CD4-positive, alpha-beta T cell treated with Interleukin-4 for 4 hours (primary cell): ENCODE measurements around the gene SH2D3A.
"Not testable (repeated sequence)": the region's sequence is repeated elsewhere in the genome, so short reads cannot be mapped to it uniquely, and the experiment has no call there.

Experiments
- DNase-seq: peaks from one replicate; pipeline ENCODE4 v3.0.0-alpha.2; 2020

The SH2D3A gene

GRCh38 chr19:6767357-6768235 is at the start of gene SH2D3A:
Gene SH2D3A, minus strand, starts transcription at chr19:6767435. Its CDS starts 3,687 bp downstream, at chr19:6763748.
- peak; percentile 95 for DNase-seq

- no peak for DNase-seq
Measured at GRCh38 chr19:6813659-6814058, 46.4 kb upstream of the SH2D3A start.

DNA sequence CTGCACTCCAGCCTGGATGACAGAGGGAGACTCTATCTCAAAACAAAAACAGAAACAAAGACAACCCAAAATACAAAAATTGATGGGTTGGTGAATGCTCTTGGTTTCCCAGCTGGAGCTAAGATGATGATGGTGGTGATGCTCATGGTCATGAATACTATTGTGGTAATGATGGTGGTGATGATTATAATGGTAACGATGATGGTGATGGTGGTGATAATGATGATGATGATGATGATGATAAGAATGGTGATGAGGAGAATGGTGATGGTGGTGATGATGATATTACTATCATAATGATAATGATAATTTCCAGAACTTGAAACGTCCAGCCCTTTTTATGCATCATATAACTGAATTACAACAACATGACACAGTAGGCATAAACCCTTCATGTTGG is 45.4 kb upstream of the SH2D3A start:
- no peak for DNase-seq

GRCh38 chr19:6811906-6812305 is 44.7 kb upstream of the SH2D3A start:
- DNase-seq, result peak; percentile 23

DNA sequence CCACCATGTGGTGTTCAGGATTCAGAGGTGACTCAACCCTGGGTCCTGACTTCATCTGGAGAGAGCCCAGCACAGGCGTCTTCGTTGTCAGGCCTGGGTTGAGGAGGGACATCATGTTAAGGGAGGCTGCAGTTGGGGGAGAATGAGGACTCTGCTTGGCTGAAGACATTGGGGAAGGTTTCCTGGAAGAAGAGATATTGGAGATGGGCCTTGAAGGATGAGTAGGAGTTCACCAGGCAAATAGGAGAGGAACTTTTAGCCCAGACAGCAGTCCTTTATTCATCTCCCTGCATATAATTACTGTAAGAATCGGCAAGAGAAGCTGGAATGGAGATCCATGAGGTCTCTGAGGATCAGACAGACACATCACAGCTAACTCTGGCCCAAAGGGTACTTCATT is 44.1 kb upstream of the SH2D3A start:
- no peak for DNase-seq

DNA sequence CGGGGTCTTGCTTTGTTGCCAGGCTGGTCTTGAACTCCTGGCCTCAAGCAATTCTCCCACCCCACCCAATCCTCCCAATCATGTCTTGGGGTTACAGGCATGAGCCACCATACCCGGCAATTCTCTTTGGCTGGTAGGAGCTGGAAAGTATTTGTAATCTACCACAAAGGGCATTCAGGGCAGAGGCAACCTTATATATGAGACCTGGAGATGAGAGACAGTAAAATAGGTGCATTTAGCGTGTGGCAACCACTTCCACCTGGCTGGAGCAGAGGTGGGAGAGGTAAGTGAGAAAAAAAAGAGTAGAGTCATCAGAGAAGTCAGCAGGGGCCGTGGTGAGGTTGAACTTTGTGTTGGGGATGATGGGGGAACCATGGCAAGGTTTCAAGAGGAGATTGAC is 42.0 kb upstream of the SH2D3A start:
- DNase-seq, result no peak

GRCh38 chr19:6808494-6808893 is 41.3 kb upstream of the SH2D3A start:
- DNase-seq, result no peak

- DNase-seq, result no peak
Measured at GRCh38 chr19:6807291-6807690, 40.1 kb upstream of the SH2D3A start.

GRCh38 chr19:6806488-6806887 is 39.3 kb upstream of the SH2D3A start:
- DNase-seq, result no peak

GRCh38 chr19:6803036-6803404 is 35.8 kb upstream of the SH2D3A start:
- DNase-seq, result no peak

DNA sequence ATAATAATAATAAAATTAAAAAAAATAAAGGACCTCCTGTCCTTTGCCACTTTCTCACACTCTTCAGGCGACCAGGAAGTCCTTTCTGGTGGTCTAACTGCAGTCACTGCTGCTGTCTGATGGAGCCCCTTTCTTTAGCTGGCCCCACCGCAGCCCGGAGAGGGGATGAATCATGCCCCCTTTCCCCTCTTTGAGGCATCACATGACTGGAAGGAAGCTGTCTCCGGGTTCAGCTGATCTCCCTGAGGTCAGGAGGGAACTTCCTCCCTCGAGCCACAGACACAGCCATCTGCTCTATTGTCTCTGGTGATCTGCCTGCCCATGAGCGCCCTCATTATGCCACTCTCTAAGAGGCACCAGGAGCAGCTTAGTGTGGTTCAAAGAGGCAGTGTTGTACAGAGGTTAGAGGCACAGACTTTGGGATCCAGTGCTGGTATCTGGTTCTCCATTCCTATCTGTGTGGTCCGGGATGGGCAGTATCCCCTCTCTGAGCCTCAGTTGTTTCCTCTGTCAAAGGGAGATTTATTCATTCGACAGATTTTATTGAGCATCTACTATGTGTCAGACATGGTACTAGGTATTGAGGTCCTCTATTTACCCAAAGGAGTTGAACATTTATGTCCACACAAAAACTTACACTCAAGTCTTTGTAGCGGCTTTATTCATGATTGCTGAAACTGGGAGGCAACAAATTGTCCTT is 35.3 kb upstream of the SH2D3A start:
- peak; percentile 89 for DNase-seq

GRCh38 chr19:6801485-6802086 is 34.4 kb upstream of the SH2D3A start:
- peak; percentile 84 for DNase-seq

DNA sequence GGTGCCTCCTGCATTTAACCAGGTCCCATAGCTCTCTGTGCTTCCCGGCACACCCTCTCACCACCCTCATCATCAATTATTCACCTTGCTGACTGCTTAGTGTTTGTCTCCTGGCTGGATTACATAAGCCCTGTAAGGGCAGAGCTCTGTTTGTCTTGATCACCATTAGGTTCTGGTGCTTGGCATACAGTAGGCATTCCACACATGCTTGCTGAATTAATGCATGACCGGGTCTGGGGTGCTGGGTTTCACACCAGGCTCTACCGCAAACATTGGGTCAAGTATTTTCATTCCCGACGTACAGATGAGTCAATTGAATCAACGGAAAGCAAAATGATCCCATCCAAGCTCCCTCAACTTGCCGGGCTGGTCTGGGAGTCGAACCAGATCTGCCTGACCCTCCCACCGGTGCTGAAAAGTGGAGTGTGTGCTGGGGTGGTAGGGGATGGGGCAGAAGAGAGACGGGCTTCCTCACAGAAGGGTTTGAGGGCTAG is 33.8 kb upstream of the SH2D3A start:
- DNase-seq, result no peak

GRCh38 chr19:6800160-6800790 is 33.0 kb upstream of the SH2D3A start:
- not testable (repeated sequence) for DNase-seq

DNA sequence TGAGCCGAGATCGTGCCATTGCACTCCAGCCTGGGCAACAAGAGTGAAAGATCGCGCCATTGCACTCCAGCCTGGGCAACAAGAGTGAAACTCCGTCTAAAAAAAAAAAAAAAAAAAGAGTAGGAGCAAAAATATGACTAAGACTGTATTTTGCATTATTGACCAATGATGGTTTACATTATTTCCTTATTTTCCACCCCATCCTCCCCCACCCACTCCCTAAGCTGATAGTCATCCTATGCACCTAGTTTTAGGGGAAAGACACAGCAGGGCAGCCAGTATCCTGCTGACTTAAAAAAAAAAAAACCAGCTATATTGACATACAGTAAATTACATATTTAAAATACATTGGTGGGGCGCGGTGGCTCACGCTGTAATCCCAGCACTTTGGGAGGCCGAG is 30.4 kb upstream of the SH2D3A start:
- no peak for DNase-seq

- no peak for DNase-seq
Measured at GRCh38 chr19:6796278-6796677, 29.0 kb upstream of the SH2D3A start.

GRCh38 chr19:6794686-6795431 is 27.6 kb upstream of the SH2D3A start:
- no peak for DNase-seq

DNA sequence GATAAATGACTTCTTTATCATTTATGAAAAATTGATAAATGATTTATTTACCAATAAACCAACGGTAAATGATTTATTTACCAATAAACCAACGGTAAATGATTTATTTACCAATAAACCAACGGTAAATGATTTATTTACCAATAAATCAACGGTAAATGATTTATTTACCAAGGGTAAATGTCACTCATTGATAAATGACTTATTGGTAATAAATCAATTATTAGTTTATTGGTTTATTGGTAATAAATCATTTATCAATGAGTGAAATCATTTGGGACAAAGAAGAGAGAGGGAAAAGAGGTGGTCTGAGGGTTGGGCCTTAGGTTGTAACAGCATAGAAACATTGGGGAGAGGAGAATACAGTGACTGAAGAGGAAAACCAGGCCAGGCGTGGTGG is 26.7 kb upstream of the SH2D3A start:
- no peak for DNase-seq

DNA sequence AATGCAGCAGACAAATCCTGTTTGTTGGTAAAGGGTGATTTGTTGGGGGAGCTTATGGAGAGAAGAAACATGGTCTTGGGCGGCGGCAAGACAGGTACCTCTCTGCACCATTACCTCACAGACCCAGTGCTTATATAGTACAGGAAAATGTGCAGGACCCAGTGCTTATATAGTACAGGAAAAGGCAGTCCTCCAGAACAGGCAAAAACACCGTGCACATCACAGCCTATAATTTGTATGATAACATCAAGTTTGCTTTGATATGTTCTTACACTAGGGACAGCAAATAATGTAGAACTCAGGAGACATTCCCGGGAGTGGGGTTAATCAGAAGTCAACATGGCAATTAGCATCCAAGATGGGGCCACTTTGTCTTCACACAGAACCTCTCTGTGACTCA is 26.2 kb upstream of the SH2D3A start:
- DNase-seq, result no peak

DNA sequence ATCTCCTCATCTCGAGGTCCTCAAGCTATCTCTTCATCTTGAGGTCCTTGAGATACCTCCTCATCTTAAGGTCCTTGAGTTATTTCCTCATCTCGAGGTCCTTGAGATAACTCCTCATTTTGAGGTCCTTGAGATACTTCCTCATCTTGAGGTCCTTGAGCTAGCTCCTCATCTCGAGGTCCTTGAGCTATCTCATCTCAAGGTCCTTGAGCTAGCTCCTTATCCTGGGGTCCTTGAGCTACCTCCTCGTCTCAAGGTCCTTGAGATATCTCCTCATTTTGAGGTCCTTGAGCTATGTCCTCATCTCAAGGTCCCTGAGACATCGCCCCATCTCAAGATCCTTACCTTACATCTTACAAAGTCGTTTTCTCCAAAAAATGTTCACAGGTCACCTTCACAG is 24.0 kb upstream of the SH2D3A start:
- DNase-seq, result no peak

DNA sequence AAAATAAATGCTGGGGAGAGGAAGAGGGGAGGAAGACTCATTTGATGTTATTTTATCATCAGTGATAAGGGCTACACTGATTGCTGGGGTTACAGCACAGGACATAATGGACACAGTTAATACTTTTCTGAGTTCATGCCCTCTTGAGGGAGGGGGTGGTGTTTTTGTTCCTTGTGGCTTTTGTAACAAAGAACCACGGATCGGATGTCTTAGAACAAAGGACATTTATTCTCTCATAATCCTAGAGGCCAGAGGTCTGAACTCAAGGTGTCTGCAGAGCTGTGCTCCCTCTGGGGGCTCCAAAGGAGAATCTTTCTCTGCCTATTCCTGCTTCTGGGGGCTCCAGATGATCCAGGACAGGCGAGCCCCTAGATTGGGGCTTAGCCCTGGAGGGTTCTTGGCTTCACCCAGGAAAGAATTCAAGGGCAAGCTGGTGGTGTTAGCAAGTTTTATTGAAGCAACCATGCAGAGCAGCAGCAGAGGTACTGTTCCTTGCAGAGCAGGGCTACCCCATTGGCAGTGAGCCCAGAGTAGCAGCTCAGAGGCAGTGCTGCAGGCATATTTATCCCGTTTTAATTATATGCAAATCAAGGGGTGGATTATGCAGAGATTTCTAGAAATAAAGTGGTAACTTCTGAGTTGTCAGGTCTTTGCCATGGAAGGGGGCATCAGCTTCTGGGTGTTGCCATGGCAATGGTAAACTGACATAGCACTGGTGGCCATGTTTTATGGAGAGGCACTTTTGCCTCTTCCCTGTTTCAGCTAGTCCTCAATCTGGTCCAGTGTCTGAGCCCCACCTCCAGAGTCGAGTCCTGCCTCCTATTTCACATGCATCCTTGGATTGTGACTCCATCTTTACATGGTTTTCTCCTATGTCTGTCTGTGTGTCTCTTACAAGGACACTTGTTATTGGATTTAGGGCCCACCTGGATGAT is 23.2 kb upstream of the SH2D3A start:
- DNase-seq, result no peak
